ENCODE results near the gene SLC22A7.

The SLC22A7 gene

GRCh38 chr6:43297644-43298564 lies at the start of gene SLC22A7:
SLC22A7 (plus strand) TSS chr6:43298260; CDS start chr6:43298359, 99 bp downstream.
- no peak for DNase-seq
- H3K9me2 ChIP-seq (replicated peaks; ENCODE audit: insufficient read depth, low read length) = no peaks in the 10 kb centered on the region
- no peaks in the 10 kb centered on the region for H3K79me2 ChIP-seq (ENCODE audit: low read length)
- no peaks in the 10 kb centered on the region for H4K20me1 ChIP-seq (ENCODE audit: insufficient read depth, low read length)
- no peak for TF ChIP-seq EZH2phosphoT487 (IDR thresholded peaks at IDR 0.05; ENCODE audit: low read length)
- TF ChIP-seq EZH2 (optimal IDR thresholded peaks at IDR 0.05; ENCODE audit: low read depth, low read length) = no peak
- no peak for TF ChIP-seq CTCF (IDR thresholded peaks at IDR 0.05; ENCODE audit: low read length)
- H3K36me3 ChIP-seq (replicated peaks; ENCODE audit: insufficient read depth, low read length) = no peaks in the 10 kb centered on the region
- no peak within 1 kb of the TSS for H3K27ac ChIP-seq (ENCODE audit: low read length)
- H3K9ac ChIP-seq (ENCODE audit: low read length) = no peak within 1 kb of the TSS
- H3K4me3 ChIP-seq (ENCODE audit: low read length) = no peak within 1 kb of the TSS
- H3K9me3 ChIP-seq (replicated peaks; ENCODE audit: insufficient read depth, low read length) = no peaks in the 10 kb centered on the region
- no peaks in the 10 kb centered on the region for H3K4me1 ChIP-seq (ENCODE audit: low read length)
- no peak within 1 kb of the TSS for H2AFZ ChIP-seq (ENCODE audit: low read length)
- no peaks in the 10 kb centered on the region for H3F3A ChIP-seq (ENCODE audit: insufficient read depth, low read length)
- no peaks in the 10 kb centered on the region for H3K27me3 ChIP-seq (replicated peaks; ENCODE audit: insufficient read depth, low read length)
- H3K4me2 ChIP-seq (ENCODE audit: low read depth, low read length) = no peak within 1 kb of the TSS

GRCh38 chr6:43248791-43249190 lies 49.3 kb upstream of the SLC22A7 start:
- H3K27ac ChIP-seq (ENCODE audit: low read length) = no peak overlapping the region
- no peaks in the 10 kb centered on the region for H3K79me2 ChIP-seq (ENCODE audit: low read length)
- H3K36me3 ChIP-seq (replicated peaks; ENCODE audit: insufficient read depth, low read length) = no peaks in the 10 kb centered on the region
- no peak overlapping the region for H3K4me2 ChIP-seq (ENCODE audit: low read depth, low read length)
- no peaks in the 10 kb centered on the region for H3K9me2 ChIP-seq (replicated peaks; ENCODE audit: insufficient read depth, low read length)
- no peak overlapping the region for H3K4me3 ChIP-seq (ENCODE audit: low read length)
- TF ChIP-seq EZH2phosphoT487 (IDR thresholded peaks at IDR 0.05; ENCODE audit: low read length) (no peak), CTCF (IDR thresholded peaks at IDR 0.05; ENCODE audit: low read length) (no peak), EZH2 (optimal IDR thresholded peaks at IDR 0.05; ENCODE audit: low read depth, low read length) (no peak)
- H4K20me1 ChIP-seq (ENCODE audit: insufficient read depth, low read length) = no peaks in the 10 kb centered on the region
- peaks cover 3% of the 10 kb centered on the region; the same call in 1 of the 2 replicates for H3F3A ChIP-seq (ENCODE audit: insufficient read depth, low read length)
- H3K27me3 ChIP-seq (replicated peaks; ENCODE audit: insufficient read depth, low read length) = no peaks in the 10 kb centered on the region
- no peak overlapping the region for H3K9ac ChIP-seq (ENCODE audit: low read length)
- DNase-seq = no peak
- H3K9me3 ChIP-seq (replicated peaks; ENCODE audit: insufficient read depth, low read length) = no peaks in the 10 kb centered on the region
- H3K4me1 ChIP-seq (ENCODE audit: low read length) = no peaks in the 10 kb centered on the region
- H2AFZ ChIP-seq (ENCODE audit: low read length) = no peak overlapping the region

- no peak overlapping the region; the same call in 1 of the 2 replicates for H2AFZ ChIP-seq (ENCODE audit: low read length)
Observed at GRCh38 chr6:43250992-43251373, 47.1 kb upstream of the SLC22A7 start.

More at GRCh38 chr6:43250992-43251373, 47.1 kb upstream of the SLC22A7 start:
- DNase-seq = no peak
- no peak overlapping the region for H3K4me3 ChIP-seq (ENCODE audit: low read length)
- H3K27ac ChIP-seq (ENCODE audit: low read length) = no peak overlapping the region
- no peaks in the 10 kb centered on the region for H3K36me3 ChIP-seq (replicated peaks; ENCODE audit: insufficient read depth, low read length)
- H4K20me1 ChIP-seq (ENCODE audit: insufficient read depth, low read length) = no peaks in the 10 kb centered on the region
- H3K79me2 ChIP-seq (ENCODE audit: low read length) = no peaks in the 10 kb centered on the region
- H3K4me2 ChIP-seq (ENCODE audit: low read depth, low read length) = peak overlapping the region; percentile 24; the same call in 1 of the 2 replicates
- no peaks in the 10 kb centered on the region for H3K9me3 ChIP-seq (replicated peaks; ENCODE audit: insufficient read depth, low read length)
- no peak overlapping the region for H3K9ac ChIP-seq (ENCODE audit: low read length)
- H3K27me3 ChIP-seq (replicated peaks; ENCODE audit: insufficient read depth, low read length) = no peaks in the 10 kb centered on the region
- no peaks in the 10 kb centered on the region for H3K4me1 ChIP-seq (ENCODE audit: low read length)
- no peak for TF ChIP-seq CTCF (IDR thresholded peaks at IDR 0.05; ENCODE audit: low read length)
- TF ChIP-seq EZH2 (optimal IDR thresholded peaks at IDR 0.05; ENCODE audit: low read depth, low read length) = no peak
- no peak for TF ChIP-seq EZH2phosphoT487 (IDR thresholded peaks at IDR 0.05; ENCODE audit: low read length)
- no peaks in the 10 kb centered on the region for H3K9me2 ChIP-seq (replicated peaks; ENCODE audit: insufficient read depth, low read length)
- peaks cover 3% of the 10 kb centered on the region; the same call in 1 of the 2 replicates for H3F3A ChIP-seq (ENCODE audit: insufficient read depth, low read length)
